HCT116 (cell line): ENCODE results near the gene DHDDS. TPM values are rescaled to one million over a fixed set of nuclear protein-coding genes. Genes with fewer than 3 reads are reported as not detected.

Source experiments
- ATAC-seq: fragments of 200-7000 bp; cut with Tn5 transposase; 2 replicates; pipeline ENCODE4 v1.9.1; 2020; ENCODE audit warnings: mild to moderate bottlenecking, moderate library complexity
- BruUV-seq: library from RNA; stranded (reverse); fragments of 400-500 nt; replicated peaks from 2 replicates; lab custom pipeline; 2021; lab: Mats Ljungman, UMichigan
- CTCF ChIA-PET: fragments of 300-600 bp; sonication (Branson Sonifier 250); formaldehyde crosslinking; loops from one replicate; lab custom pipeline; 2021; ENCODE audit warnings: antibody characterized with exemption; lab: Charles Lee
- POLR2A ChIA-PET: fragments of 300-600, 350-600 bp; sonication (Branson Sonifier 250); formaldehyde crosslinking; loops from one replicate; lab custom pipeline; 2021; ENCODE audit warnings: antibody characterized with exemption; lab: Charles Lee
- RAD21 ChIA-PET, 2 experiments: fragments of 300-600 bp; sonication (Branson Sonifier 250); formaldehyde crosslinking; loops; one replicate each; lab custom pipeline; 2023; ENCODE audit warnings: low total read pairs in 2 of 2; ENCODE audit not compliant: uncharacterized antibody in 2 of 2, unreplicated experiment in 2 of 2, low non-redundant PET in 1 of 2; lab: Charles Lee
- DNase-seq: peaks from one replicate; pipeline ENCODE4 v3.0.0-alpha.2; 2010; ENCODE audit warnings: low read depth, low spot score
- H2AFZ ChIP-seq: fragments of 200-600 bp; shearing (Covaris generic), sonication (generic); 2 replicates; pipeline ENCODE4 v1.6.1; 2017; ENCODE audit warnings: low read depth, mixed run types, mixed read lengths, antibody characterized with exemption, low read length; ENCODE audit not compliant: poor library complexity, severe bottlenecking
- H3K27ac ChIP-seq: 2 replicates; pipeline ENCODE4 v1.5.1; 2012; ENCODE audit warnings: low read depth, low read length
- H3K27me3 ChIP-seq: fragments of 200-600 bp; sonication (generic); 2 replicates; pipeline ENCODE4 v1.6.1; 2016; ENCODE audit warnings: mixed run types, low read length, mixed read lengths; ENCODE audit not compliant: insufficient read depth
- H3K36me3 ChIP-seq, 2 experiments: fragments of 200-500 bp in 1 of 2; fragments of 200-600 bp in 1 of 2; sonication (Bioruptor generic) in 1 of 2; sonication (generic) in 1 of 2; 2 replicates each; pipeline versions ENCODE4 v1.5.1 to v1.6.1; 2014 to 2016; ENCODE audit warnings: low read length in 2 of 2, inconsistent platforms in 1 of 2, mixed read lengths in 1 of 2, mixed run types in 1 of 2; ENCODE audit not compliant: insufficient read depth in 2 of 2, control insufficient read depth in 1 of 2
- H3K4me1 ChIP-seq, 2 experiments: fragments of 200-600 bp in 1 of 2; sonication (generic) in 1 of 2; 2 replicates each; pipeline versions ENCODE4 v1.5.1 to v1.6.1; 2012 to 2017; ENCODE audit warnings: low read length in 2 of 2, inconsistent platforms in 1 of 2, mild to moderate bottlenecking in 1 of 2, mixed read lengths in 1 of 2, mixed run types in 1 of 2, moderate library complexity in 1 of 2; ENCODE audit not compliant: insufficient read depth in 2 of 2, control insufficient read depth in 1 of 2
- H3K4me2 ChIP-seq: fragments of 200-600 bp; sonication (generic); 2 replicates; pipeline ENCODE4 v1.6.1; 2017; ENCODE audit warnings: mixed run types, low read length, mixed read lengths
- H3K4me3 ChIP-seq, 2 experiments: fragments of 200-600 bp in 1 of 2; sonication (generic) in 1 of 2; replicated peaks in 1 of 2; 2 replicates each; pipeline ENCODE4 v1.5.1; 2011 to 2016; ENCODE audit warnings: low read length in 2 of 2, control low read depth in 1 of 2, low read depth in 1 of 2, mild to moderate bottlenecking in 1 of 2, mixed read lengths in 1 of 2, mixed run types in 1 of 2
- H3K79me2 ChIP-seq: fragments of 200-600 bp; sonication (generic); 2 replicates; pipeline ENCODE4 v1.6.1; 2017; ENCODE audit warnings: mild to moderate bottlenecking, mixed run types, low read length, moderate library complexity, mixed read lengths; ENCODE audit not compliant: insufficient read depth
- H3K9ac ChIP-seq: fragments of 200-600 bp; sonication (generic); 2 replicates; pipeline ENCODE4 v1.6.1; 2016; ENCODE audit warnings: low read length, mixed read lengths
- H3K9me2 ChIP-seq: fragments of 200-600 bp; sonication (generic), shearing (Covaris generic); 2 replicates; pipeline ENCODE4 v1.6.1; 2017; ENCODE audit warnings: mixed run types, mild to moderate bottlenecking, moderate library complexity; ENCODE audit not compliant: insufficient read depth
- H3K9me3 ChIP-seq, 2 experiments: fragments of 200-500 bp in 1 of 2; fragments of 200-600 bp in 1 of 2; sonication (Bioruptor generic) in 1 of 2; sonication (generic) in 1 of 2; 2 replicates each; pipeline ENCODE4 v1.6.1; 2014 to 2017; ENCODE audit warnings: low read length in 2 of 2, mixed read lengths in 2 of 2, inconsistent platforms in 1 of 2, low read depth in 1 of 2, mild to moderate bottlenecking in 1 of 2, mixed run types in 1 of 2, moderate library complexity in 1 of 2; ENCODE audit not compliant: control insufficient read depth in 1 of 2, insufficient read depth in 1 of 2
- H4K20me1 ChIP-seq: fragments of 200-600 bp; sonication (generic), shearing (Covaris generic); 2 replicates; pipeline ENCODE4 v1.6.1; 2017; ENCODE audit warnings: mixed run types, mild to moderate bottlenecking, moderate library complexity; ENCODE audit not compliant: insufficient read depth
- CBX3 ChIP-seq: IDR thresholded peaks from 2 replicates; pipeline ENCODE4 v1.6.1; 2012; ENCODE audit warnings: low read depth
- CEBPB ChIP-seq: IDR thresholded peaks from 2 replicates; pipeline ENCODE4 v1.6.1; 2012; ENCODE audit warnings: low read depth
- CTCF ChIP-seq, 3 experiments: fragments of 200-600 bp in 1 of 3; sonication (generic) in 1 of 3; IDR thresholded peaks in 2 of 3; conservative IDR thresholded peaks in 1 of 3; 2 replicates each; pipeline ENCODE4 v1.5.1; 2012 to 2017; ENCODE audit warnings: low read depth in 2 of 3, low read length in 2 of 3, antibody characterized with exemption in 1 of 3, borderline replicate concordance in 1 of 3, control low read depth in 1 of 3, mild to moderate bottlenecking in 1 of 3, mixed read lengths in 1 of 3, mixed run types in 1 of 3, moderate library complexity in 1 of 3; ENCODE audit not compliant: insufficient read depth in 1 of 3
- EGR1 ChIP-seq: IDR thresholded peaks from 2 replicates; pipeline ENCODE4 v1.6.1; 2012; ENCODE audit warnings: low read depth
- ELF1 ChIP-seq: IDR thresholded peaks from 2 replicates; pipeline ENCODE4 v1.6.1; 2012; ENCODE audit warnings: low read depth, borderline replicate concordance
- EZH2 ChIP-seq: fragments of 200-600 bp; sonication (generic); IDR thresholded peaks from 2 replicates; pipeline ENCODE4 v1.6.1; 2017; ENCODE audit warnings: antibody characterized with exemption, mixed run types
- FOSL1 ChIP-seq: IDR thresholded peaks from 2 replicates; pipeline ENCODE4 v1.6.1; 2012; ENCODE audit warnings: low read depth
- MAX ChIP-seq: IDR thresholded peaks from 2 replicates; pipeline ENCODE4 v1.6.1; 2012
- POLR2A ChIP-seq: IDR thresholded peaks from 2 replicates; pipeline ENCODE4 v1.7.0; 2011; ENCODE audit warnings: borderline replicate concordance; ENCODE audit not compliant: insufficient read depth, insufficient read length; ENCODE audit errors: extremely low read depth
- POLR2AphosphoS5 ChIP-seq: IDR thresholded peaks from 2 replicates; pipeline ENCODE4 v1.6.1; 2011; ENCODE audit warnings: mild to moderate bottlenecking, low read depth, low read length, moderate library complexity
- RAD21 ChIP-seq: IDR thresholded peaks from 2 replicates; pipeline ENCODE4 v1.6.1; 2012; ENCODE audit warnings: low read depth, mild to moderate bottlenecking
- SIN3A ChIP-seq: IDR thresholded peaks from 2 replicates; pipeline ENCODE4 v1.6.1; 2012; ENCODE audit warnings: low read depth
- SP1 ChIP-seq: IDR thresholded peaks from 2 replicates; pipeline ENCODE4 v1.6.1; 2012; ENCODE audit warnings: low read depth
- TCF7L2 ChIP-seq: IDR thresholded peaks from 2 replicates; pipeline ENCODE4 v1.7.0; 2011; ENCODE audit warnings: borderline replicate concordance, inconsistent platforms; ENCODE audit not compliant: insufficient read depth, insufficient read length; ENCODE audit errors: extremely low read depth
- YY1 ChIP-seq: IDR thresholded peaks from 2 replicates; pipeline ENCODE4 v1.6.1; 2011; ENCODE audit warnings: low read length, low read depth, moderate library complexity, mild to moderate bottlenecking; ENCODE audit not compliant: insufficient replicate concordance; ENCODE audit errors: extremely low read depth
- ZFX ChIP-seq: fragments of 450-650 bp; IDR thresholded peaks from 2 replicates; pipeline ENCODE4 v1.6.1; 2017
- ZNF274 ChIP-seq: fragments of 200-500 bp; sonication (Bioruptor generic); IDR thresholded peaks from 2 replicates; pipeline ENCODE4 v1.6.1; 2014; ENCODE audit warnings: mild to moderate bottlenecking, low read depth, low read length, inconsistent platforms
- intact Hi-C: fragments of 100-400 bp; cut with micrococcal nuclease; formaldehyde crosslinking; loops from 2 replicates; pipeline ENCODE4 v1.10.0; 2022
- total RNA-seq: library from RNA; stranded (reverse); gene quantifications from one replicate; pipeline ENCODE4 v1.2.1, GENCODE V29; 2021; ENCODE audit not compliant: unreplicated experiment
- TF ChIP-seq, protein P1 (sequence below): IDR thresholded peaks from 2 replicates; pipeline ENCODE4 v1.6.1; 2011; ENCODE audit warnings: mild to moderate bottlenecking, low read length, moderate library complexity; ENCODE audit not compliant: insufficient replicate concordance; ENCODE audit errors: extremely low read depth

DHDDS gene
- total RNA-seq, 1 experiment from 2014 or later = 46.0 TPM

DNA sequence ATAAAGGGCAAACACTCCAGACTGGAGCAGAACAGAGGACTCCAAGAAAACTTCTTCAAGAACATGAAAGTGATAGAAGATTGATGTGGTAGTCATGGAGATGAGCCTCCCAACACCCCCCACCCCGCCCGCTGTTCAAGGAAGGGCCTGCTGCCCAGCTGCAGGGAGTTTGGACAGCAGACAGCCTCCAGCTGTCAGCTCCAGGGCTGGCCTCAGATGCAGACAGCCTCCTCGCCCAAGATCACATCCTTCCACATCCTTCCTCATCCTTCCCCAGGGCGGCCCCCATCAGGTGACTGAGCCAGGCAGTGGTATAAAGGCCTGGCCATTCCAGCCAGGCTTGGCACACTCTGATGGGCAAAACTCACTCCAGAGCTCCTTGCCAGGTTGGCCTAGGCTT, 64.7 kb downstream of the DHDDS start (continued):
- TF ChIP-seq, protein P1, sequence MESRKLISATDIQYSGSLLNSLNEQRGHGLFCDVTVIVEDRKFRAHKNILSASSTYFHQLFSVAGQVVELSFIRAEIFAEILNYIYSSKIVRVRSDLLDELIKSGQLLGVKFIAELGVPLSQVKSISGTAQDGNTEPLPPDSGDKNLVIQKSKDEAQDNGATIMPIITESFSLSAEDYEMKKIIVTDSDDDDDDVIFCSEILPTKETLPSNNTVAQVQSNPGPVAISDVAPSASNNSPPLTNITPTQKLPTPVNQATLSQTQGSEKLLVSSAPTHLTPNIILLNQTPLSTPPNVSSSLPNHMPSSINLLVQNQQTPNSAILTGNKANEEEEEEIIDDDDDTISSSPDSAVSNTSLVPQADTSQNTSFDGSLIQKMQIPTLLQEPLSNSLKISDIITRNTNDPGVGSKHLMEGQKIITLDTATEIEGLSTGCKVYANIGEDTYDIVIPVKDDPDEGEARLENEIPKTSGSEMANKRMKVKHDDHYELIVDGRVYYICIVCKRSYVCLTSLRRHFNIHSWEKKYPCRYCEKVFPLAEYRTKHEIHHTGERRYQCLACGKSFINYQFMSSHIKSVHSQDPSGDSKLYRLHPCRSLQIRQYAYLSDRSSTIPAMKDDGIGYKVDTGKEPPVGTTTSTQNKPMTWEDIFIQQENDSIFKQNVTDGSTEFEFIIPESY = no peak
- no peak for TF ChIP-seq POLR2A
- TF ChIP-seq CTCF (IDR thresholded peaks at IDR 0.05 in 2 of 3, conservative IDR thresholded peaks at IDR 0.05 in 1 of 3; ENCODE audit: borderline replicate concordance in 1 of 3, insufficient read depth in 1 of 3, low read depth in 2 of 3, low read length in 2 of 3) = no peak
- TF ChIP-seq FOSL1 = no peak
- TF ChIP-seq ZNF274 = no peak
- TF ChIP-seq RAD21 = no peak

DNA sequence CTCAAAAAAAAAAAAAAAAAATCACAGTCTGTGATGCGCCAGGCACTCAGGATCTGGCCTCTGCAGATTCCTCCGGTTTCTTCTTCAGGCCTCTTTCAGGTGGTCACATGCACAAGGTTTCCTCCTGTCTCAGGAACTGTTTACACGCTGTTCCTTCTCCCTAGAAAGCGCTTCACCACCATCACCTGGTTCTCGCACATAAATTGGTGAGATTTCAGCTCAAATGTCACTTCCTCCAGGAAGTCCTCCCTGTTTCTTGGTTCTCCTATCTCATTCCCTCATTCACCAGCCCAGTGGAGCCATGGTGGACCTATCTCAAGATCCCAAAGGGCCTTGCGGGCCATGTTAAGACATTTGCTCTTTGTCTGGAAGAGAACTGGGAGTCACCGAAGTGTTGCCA, 66.8 kb downstream of the DHDDS start:
- H3K9me3 ChIP-seq = no peaks in the 10 kb centered on the region
- CTCF ChIA-PET = no interaction called here

More for the DNA sequence above, 66.8 kb downstream of the DHDDS start:
- no peak for TF ChIP-seq EGR1
- no peak for TF ChIP-seq ELF1
- TF ChIP-seq ZNF274 = no peak
- no peak for TF ChIP-seq RAD21
- TF ChIP-seq POLR2AphosphoS5 = no peak
- no peak for TF ChIP-seq EZH2
- TF ChIP-seq YY1 = no peak
- TF ChIP-seq, protein P1 = no peak
- TF ChIP-seq CEBPB = no peak
- no peak for TF ChIP-seq TCF7L2
- no peak for TF ChIP-seq SP1
- no peak for TF ChIP-seq ZFX
- TF ChIP-seq FOSL1 = no peak
- TF ChIP-seq MAX = no peak
- no peak for TF ChIP-seq SIN3A
- no peak for TF ChIP-seq CBX3
- no peak overlapping the region for H3K27ac ChIP-seq
- H3K4me2 ChIP-seq = no peak overlapping the region
- H3K36me3 ChIP-seq = no peaks in the 10 kb centered on the region
- peaks cover 9 to 25% of the 10 kb centered on the region in 2 experiments; a peak in 3 of 4 replicates for H3K4me1 ChIP-seq
- H3K4me3 ChIP-seq = no peak overlapping the region
- DNase-seq (no peak), ATAC-seq (no peak)
- no peak overlapping the region for H2AFZ ChIP-seq
- no peaks in the 10 kb centered on the region for H3K9me2 ChIP-seq
- H3K79me2 ChIP-seq = no peaks in the 10 kb centered on the region
- ChIA-PET RAD21 (no interaction called here), POLR2A (no interaction called here)
- intact Hi-C loops = no loop called here
- no peak overlapping the region for H3K9ac ChIP-seq
- no peaks in the 10 kb centered on the region for H3K27me3 ChIP-seq
- TSS peak; percentile 64 for BruUV-seq
- no peaks in the 10 kb centered on the region for H4K20me1 ChIP-seq
